ENCODE data around the gene MOB3A.

Gene MOB3A

GRCh38 chr19:2033115-2033824, 62.9 kb downstream of the MOB3A start:
- no peak for DNase-seq

- no peak for DNase-seq
Measured at GRCh38 chr19:2032296-2032941, 63.7 kb downstream of the MOB3A start.

GRCh38 chr19:2027361-2027760, 68.8 kb downstream of the MOB3A start:
- DNase-seq: no peak

- DNase-seq: no peak
Measured at GRCh38 chr19:2026770-2027169, 69.4 kb downstream of the MOB3A start.

- no peak for DNase-seq
Measured at GRCh38 chr19:2022289-2022688, 73.8 kb downstream of the MOB3A start.

- no peak for DNase-seq
Measured at GRCh38 chr19:2021453-2022140, 74.5 kb downstream of the MOB3A start.

Data from activated T-cell treated with anti-CD3 and anti-CD28 coated beads, Interleukin-2, amount 50 U/mL, for 1 hour (primary cell).